ENCODE measurements around the gene FHOD3. TPM values are rescaled to one million over a fixed set of nuclear protein-coding genes. Genes with fewer than 3 reads are reported as not detected.

The FHOD3 gene
- total RNA-seq, 3 donors from 2014 or later, result 2.7 to 14.4 (median 4.0) TPM

DNA sequence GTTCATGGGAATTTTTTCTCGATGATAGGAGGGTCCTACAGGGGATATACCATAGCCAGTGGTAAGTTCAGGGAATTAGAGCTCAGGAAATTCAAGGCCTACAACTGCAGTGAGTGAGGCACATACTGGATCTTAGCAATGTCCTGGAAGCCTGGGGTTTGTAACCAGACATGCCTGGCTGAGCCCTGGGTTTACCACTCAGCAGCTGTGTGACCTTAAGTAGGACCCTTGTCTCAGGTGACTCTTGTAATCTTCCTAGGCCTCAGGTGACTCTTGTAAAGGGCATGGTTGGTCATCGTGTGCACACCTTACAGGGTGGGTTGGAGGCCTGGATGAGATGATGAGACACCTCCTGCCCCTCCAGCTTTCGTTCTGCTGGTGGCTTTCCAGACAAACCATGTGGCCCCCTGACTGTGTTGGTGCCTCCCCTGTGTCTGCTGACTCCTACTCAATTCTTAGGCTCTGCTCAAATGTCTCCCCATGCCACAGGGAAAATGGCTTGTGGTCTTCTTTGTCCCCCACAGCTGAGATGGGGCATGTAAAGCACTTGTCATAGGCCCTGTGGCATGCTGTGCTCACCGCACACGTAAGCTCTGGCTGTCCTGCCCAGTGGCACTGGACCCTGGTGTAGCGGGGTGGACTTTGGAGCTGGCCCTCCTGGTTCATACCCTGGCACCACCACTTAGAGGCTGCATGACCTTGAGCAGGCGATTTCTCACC is 94.1 kb downstream of the FHOD3 start:
- intact Hi-C loops (cut with DNase I, micrococcal nuclease), result no loop called here
- Histone ChIP-seq H3K4me3 (no peak overlapping the region), H3K36me3 (ENCODE audit: low read depth) (no peaks in the 10 kb centered on the region), H3K9me3 (peaks cover 15% of the 10 kb centered on the region), H3K4me1 (ENCODE audit: low read depth) (no peaks in the 10 kb centered on the region)
- ATAC-seq, result no peak
- no peak for DNase-seq
- TF ChIP-seq, protein P1, sequence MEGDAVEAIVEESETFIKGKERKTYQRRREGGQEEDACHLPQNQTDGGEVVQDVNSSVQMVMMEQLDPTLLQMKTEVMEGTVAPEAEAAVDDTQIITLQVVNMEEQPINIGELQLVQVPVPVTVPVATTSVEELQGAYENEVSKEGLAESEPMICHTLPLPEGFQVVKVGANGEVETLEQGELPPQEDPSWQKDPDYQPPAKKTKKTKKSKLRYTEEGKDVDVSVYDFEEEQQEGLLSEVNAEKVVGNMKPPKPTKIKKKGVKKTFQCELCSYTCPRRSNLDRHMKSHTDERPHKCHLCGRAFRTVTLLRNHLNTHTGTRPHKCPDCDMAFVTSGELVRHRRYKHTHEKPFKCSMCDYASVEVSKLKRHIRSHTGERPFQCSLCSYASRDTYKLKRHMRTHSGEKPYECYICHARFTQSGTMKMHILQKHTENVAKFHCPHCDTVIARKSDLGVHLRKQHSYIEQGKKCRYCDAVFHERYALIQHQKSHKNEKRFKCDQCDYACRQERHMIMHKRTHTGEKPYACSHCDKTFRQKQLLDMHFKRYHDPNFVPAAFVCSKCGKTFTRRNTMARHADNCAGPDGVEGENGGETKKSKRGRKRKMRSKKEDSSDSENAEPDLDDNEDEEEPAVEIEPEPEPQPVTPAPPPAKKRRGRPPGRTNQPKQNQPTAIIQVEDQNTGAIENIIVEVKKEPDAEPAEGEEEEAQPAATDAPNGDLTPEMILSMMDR (IDR thresholded peaks at IDR 0.05), result no peak

DNA sequence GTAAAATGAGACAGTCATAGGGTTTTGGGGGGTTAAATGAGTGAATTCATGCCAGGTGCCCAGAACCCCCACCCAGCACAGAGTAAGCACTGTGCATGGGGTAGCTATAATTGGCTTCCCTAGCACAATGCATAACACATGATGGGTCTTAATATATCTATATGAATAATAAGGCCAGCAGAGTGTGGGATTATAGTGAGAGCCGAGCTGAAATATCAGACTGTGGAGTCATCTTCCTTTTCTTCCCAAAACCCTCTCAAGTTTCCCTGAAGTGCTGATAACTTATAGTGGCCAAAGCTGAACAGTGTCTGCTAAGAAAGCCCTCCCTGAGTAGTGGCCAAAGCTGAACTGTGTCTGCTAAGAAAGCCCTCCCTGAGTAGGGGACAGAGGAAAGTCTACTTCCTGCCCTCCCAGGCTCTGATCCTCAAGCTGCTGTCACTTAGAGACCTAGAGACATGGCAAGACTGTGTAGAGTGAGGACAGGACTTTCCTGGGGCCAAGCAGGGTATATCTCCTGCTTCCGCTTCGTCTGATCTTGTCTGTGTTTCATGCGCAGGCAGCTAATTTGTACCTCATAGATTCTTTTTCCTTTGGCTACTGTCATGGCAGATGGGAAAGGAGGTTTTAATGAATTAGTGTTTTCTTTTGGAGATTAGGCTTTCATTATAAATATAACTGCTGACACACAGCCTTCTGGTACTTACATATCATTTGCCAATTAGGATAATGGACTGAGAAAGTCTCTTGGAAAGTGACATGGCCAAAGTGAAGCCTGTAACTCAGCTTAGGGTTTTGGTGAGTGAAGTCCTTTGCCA is 94.9 kb downstream of the FHOD3 start:
- ATAC-seq (no peak), DNase-seq (no peak)
- TF ChIP-seq, protein P1 (IDR thresholded peaks at IDR 0.05), result no peak
- Histone ChIP-seq H3K4me3 (no peak overlapping the region), H3K9me3 (peaks cover 16% of the 10 kb centered on the region), H3K4me1 (ENCODE audit: low read depth) (no peaks in the 10 kb centered on the region), H3K36me3 (ENCODE audit: low read depth) (no peaks in the 10 kb centered on the region)
- intact Hi-C loops (cut with DNase I, micrococcal nuclease), result no loop called here

DNA sequence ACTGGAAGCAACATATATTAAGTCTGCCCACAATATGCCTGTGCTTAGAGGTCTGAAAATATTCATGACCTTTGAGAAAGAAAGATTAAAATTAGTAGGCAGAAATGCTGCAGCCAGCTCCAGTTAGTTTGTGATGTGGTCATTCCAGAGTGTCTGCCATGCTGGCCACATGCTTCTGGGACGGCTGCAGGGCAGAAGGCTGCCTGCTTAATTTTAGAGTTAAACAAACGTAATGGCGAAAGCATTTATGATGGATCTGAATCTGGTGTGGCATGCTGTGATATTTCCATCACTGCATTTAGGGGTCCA is 95.4 kb downstream of the FHOD3 start:
- Histone ChIP-seq H3K36me3 (ENCODE audit: low read depth) (no peaks in the 10 kb centered on the region), H3K4me3 (no peak overlapping the region), H3K9me3 (peaks cover 16% of the 10 kb centered on the region), H3K4me1 (ENCODE audit: low read depth) (no peaks in the 10 kb centered on the region)
- TF ChIP-seq, protein P1 (IDR thresholded peaks at IDR 0.05), result no peak
- intact Hi-C loops (cut with DNase I, micrococcal nuclease), result no loop called here
- DNase-seq (no peak), ATAC-seq (no peak)

GRCh38 chr18:36394486-36394885 is 97.0 kb downstream of the FHOD3 start:
- ATAC-seq (no peak), DNase-seq (no peak)
- no peaks in the 10 kb centered on the region for H3K4me1 ChIP-seq (ENCODE audit: low read depth)
- intact Hi-C loops (cut with DNase I, micrococcal nuclease), result no loop called here
- TF ChIP-seq, protein P1 (IDR thresholded peaks at IDR 0.05), result no peak
- no peak overlapping the region for H3K4me3 ChIP-seq
- H3K36me3 ChIP-seq (ENCODE audit: low read depth), result no peaks in the 10 kb centered on the region
- H3K9me3 ChIP-seq, result peaks cover 16% of the 10 kb centered on the region

- DNase-seq (no peak), ATAC-seq (no peak)
- no peaks in the 10 kb centered on the region for H3K36me3 ChIP-seq (ENCODE audit: low read depth)
- H3K4me1 ChIP-seq (ENCODE audit: low read depth), result no peaks in the 10 kb centered on the region
- peaks cover 16% of the 10 kb centered on the region for H3K9me3 ChIP-seq
- H3K4me3 ChIP-seq, result no peak overlapping the region
- intact Hi-C loops (cut with DNase I, micrococcal nuclease), result no loop called here
- TF ChIP-seq, protein P1 (IDR thresholded peaks at IDR 0.05), result no peak
These were observed 98.7 kb downstream of the FHOD3 start for GRCh38 chr18:36396190-36396589.

Measured in mucosa of descending colon (tissue), 3 donors.